Activated T-helper 2 cell treated with anti-CD3 and anti-CD28 coated beads, Interferon-gamma antibody, Interleukin-2, Interleukin-4, amounts not matched to agents 10 μg/mL and 5 μg/mL and 100 μg/mL, durations not matched to agents 14 hours and 24 hours and 36 hours (primary cell): ENCODE data around the gene CH25H. TPM values are rescaled to one million over a fixed set of nuclear protein-coding genes. Genes with fewer than 3 reads are reported as not detected.
"Not testable (repeated sequence)": the region's sequence is repeated elsewhere in the genome, so short reads cannot be mapped to it uniquely, and the experiment has no call there.

Experiments
- DNase-seq: peaks from one replicate; pipeline ENCODE4 v3.0.0; 2021; ENCODE audit warnings: low spot score
- H3K27ac Mint-ChIP-seq: one replicate; pipeline ENCODE4 v1.8.0; 2021; ENCODE audit warnings: mixed read lengths
- H3K27me3 Mint-ChIP-seq: one replicate; pipeline ENCODE4 v1.8.0; 2021; ENCODE audit warnings: low read depth, mixed read lengths
- H3K36me3 Mint-ChIP-seq: one replicate; pipeline ENCODE4 v1.8.0; 2021; ENCODE audit warnings: low read depth, mixed read lengths
- H3K4me1 Mint-ChIP-seq: one replicate; pipeline ENCODE4 v1.8.0; 2021; ENCODE audit warnings: low read depth, mixed read lengths
- H3K4me3 Mint-ChIP-seq: one replicate; pipeline ENCODE4 v1.8.0; 2021; ENCODE audit warnings: low read depth, mild to moderate bottlenecking, moderate library complexity, mixed read lengths
- H3K9me3 Mint-ChIP-seq: one replicate; pipeline ENCODE4 v1.8.0; 2021; ENCODE audit warnings: mixed read lengths
- intact Hi-C: fragments of 100-400 bp; cut with micrococcal nuclease; formaldehyde crosslinking; loops from one replicate; pipeline ENCODE4 v1.15.1; 2023
- total RNA-seq: library from RNA; stranded (reverse); gene quantifications from 2 replicates; pipeline ENCODE4 v1.2.3, GENCODE V29; 2022

CH25H gene
- total RNA-seq, 1 donor from 2014 or later: not detected

DNA sequence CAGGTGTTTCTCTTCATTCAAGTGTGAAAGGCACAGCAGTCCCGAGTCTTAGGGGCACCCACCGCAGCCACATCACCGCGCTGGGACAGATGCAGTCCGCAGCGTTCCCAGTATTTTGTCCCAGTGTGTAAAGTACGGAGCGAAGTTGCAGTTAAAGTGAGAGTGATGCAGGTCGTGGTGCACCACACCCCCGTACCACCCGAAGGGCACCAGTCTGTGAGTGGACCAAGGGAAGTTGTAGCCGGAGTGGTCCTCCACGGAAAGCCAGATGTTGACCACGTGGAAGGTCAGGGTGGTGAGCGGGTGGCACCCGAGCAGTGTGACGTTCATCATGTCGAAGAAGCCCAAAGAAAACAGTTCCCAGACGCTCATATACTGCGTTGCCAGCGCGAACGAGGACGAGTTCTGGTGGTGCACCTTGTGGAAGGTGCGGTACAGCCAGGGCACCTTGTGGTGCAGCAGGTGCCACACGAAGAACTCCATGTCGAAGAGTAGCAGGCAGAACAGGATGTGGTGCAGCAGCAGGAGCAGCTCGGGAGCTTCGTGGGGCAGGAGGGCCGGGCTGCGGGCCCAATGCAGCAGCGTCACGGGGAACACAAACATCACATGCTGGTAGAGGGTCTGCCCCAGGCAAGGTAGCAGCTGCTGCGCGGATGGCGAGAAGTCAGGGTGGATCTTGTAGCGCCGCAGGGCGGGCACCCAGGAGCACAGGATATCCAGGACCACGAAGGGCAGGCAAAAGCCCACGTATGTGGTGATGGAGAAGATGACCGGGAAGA lies 526 bp downstream of the CH25H start:
- DNase-seq: peak; percentile 14
- Mint-ChIP-seq H3K27ac (no peak overlapping the region), H3K4me3 (peak overlapping the region; percentile 75), H3K9me3 (no peaks in the 10 kb centered on the region), H3K36me3 (no peaks in the 10 kb centered on the region), H3K4me1 (peaks cover 14% of the 10 kb centered on the region), H3K27me3 (peaks cover 48% of the 10 kb centered on the region)
- intact Hi-C loops: loop anchor here (5.0 kb wide), 2 partner anchors 44 to 124 kb away; no protein-coding TSS in a partner anchor

DNA sequence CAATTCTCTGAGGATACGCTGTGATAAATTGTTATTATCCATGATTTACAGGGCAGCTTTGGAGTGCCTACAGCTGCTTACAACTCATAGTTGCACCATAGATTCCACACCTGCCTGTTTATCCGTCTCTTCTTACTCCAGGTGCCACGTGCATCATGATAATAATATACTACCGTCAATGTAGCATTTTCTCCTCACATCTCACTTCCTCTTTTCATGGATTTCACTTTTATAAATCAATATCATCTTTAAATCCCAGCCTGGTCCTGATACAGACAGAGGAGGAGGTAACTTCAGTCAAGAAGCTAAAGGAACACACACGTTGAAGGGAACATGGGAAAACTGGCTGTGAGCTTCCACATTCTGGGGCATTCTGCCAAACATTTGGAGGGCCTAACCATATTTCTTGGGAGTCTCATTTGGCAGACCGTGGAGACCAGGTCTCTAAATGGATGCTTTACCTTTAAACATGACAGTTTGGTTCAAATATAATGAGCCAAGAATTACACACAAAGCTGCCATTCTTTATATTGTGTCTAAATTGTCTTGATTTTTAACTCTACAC lies 2.4 kb downstream of the CH25H start:
- intact Hi-C loops: loop anchor here (5.0 kb wide), 2 partner anchors 42 to 122 kb away; no protein-coding TSS in a partner anchor
- Mint-ChIP-seq H3K27me3 (peaks cover 47% of the 10 kb centered on the region), H3K4me1 (peaks cover 14% of the 10 kb centered on the region), H3K27ac (no peak overlapping the region), H3K36me3 (no peaks in the 10 kb centered on the region), H3K4me3 (no peak overlapping the region), H3K9me3 (no peaks in the 10 kb centered on the region)
- no peak for DNase-seq

DNA sequence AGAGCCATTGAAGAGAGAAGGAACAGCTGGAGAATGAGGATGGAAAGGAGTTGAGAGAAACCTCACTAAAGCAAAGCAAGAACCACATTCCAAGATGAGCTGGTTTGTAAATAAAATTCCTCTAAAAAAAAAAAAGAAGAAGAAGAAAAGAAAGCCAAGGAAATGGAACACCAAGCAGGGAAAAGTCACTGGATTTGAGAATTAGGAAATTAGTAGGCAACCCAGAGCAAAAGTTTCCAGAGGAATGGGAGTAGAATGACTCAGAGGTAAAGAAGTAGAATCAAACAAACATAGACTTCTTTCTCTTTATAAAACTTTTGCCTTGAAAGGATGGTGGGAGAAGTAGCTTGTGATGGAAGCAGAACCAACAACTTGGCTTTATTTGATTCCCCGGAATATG lies 3.9 kb downstream of the CH25H start:
- Mint-ChIP-seq H3K36me3 (no peaks in the 10 kb centered on the region), H3K4me1 (peaks cover 14% of the 10 kb centered on the region), H3K4me3 (no peak overlapping the region)

DNA sequence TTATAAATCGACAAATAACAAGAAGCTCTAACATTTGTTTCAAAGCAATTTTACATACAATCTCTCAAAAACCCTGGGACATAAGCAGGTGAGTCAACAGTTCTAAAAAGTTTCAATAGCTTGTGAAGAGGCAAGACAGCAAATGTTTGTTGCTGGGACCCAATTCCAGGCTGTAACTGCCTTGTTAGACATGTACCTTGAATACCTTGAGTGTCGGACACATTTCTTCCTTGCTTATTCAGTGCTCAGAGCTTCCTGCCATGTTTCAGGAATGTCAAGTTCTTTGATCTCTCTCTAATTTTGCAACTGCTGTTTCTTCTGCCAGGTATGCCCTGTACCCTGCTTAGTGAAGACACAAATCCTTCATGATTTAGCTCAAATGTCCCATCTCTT lies 5.1 kb downstream of the CH25H start:
- no peaks in the 10 kb centered on the region for H3K9me3 Mint-ChIP-seq
- H3K4me3 Mint-ChIP-seq: no peak overlapping the region
- no peak for DNase-seq
- intact Hi-C loops: no loop called here
- H3K27ac Mint-ChIP-seq: no peak overlapping the region
- H3K36me3 Mint-ChIP-seq: no peaks in the 10 kb centered on the region
- peaks cover 8% of the 10 kb centered on the region for H3K4me1 Mint-ChIP-seq
- H3K27me3 Mint-ChIP-seq: peaks cover 41% of the 10 kb centered on the region

More for the DNA sequence above, 3.9 kb downstream of the CH25H start:
- Mint-ChIP-seq H3K27me3 (peaks cover 43% of the 10 kb centered on the region), H3K27ac (no peak overlapping the region), H3K9me3 (no peaks in the 10 kb centered on the region)
- intact Hi-C loops: no loop called here
- DNase-seq: no peak

DNA sequence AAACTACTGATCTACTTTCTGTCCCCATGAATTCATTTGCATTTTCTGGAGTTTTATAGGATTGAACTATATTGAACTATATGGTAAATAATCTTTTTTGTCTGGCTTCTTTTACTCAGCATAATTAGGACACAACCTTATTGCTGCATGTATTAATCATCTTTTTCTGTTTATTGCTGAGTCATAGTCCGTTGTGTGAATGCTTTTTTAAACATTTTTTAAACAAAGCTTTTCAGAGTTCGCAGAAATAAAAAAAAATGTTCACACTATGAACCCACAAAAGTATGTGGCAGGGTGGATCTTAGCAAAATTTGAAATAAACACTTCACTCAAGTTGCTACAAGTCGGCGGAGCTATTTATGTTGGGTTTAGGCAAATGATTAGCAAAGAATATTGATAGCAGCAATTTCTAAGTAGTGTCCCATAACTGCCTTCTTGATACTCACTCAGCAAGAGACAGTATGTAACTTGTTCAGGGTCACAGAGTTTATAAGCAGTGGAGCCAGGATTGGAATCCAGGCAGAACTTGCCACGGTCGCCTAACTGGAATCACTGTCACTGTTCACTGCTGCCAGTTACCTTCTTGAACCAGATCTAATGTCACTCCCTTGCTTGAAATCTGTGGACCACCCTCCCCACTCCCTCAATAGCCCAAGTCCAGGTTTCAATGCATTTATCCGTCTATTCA lies 5.6 kb downstream of the CH25H start:
- H3K27ac Mint-ChIP-seq: no peak overlapping the region

DNA sequence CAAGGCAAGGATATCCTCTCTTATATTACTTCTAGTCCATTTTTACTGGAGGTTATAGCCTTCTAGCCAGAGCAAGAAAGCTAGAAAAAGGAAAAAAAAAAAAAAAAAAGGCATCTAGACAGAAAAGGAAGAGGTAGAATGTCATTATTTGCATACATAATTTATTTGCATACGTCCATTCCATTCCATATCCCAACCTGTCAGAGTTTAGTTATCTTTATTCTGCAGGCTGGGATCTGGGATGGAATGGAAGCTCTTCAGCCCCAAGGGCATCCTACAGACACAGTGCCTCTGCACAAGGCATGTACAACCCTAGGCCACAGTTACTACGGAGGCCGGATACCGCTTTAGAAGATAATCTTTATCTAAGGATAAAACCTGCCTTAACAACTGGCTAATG lies 9.6 kb downstream of the CH25H start:
- H3K9me3 Mint-ChIP-seq: no peaks in the 10 kb centered on the region
- intact Hi-C loops: no loop called here
- no peaks in the 10 kb centered on the region for H3K36me3 Mint-ChIP-seq
- no peak overlapping the region for H3K4me3 Mint-ChIP-seq
- no peak overlapping the region for H3K27ac Mint-ChIP-seq
- H3K4me1 Mint-ChIP-seq: peaks cover 5% of the 10 kb centered on the region
- DNase-seq: no peak
- peaks cover 31% of the 10 kb centered on the region for H3K27me3 Mint-ChIP-seq

More for the DNA sequence above, 5.6 kb downstream of the CH25H start:
- intact Hi-C loops: no loop called here
- Mint-ChIP-seq H3K27me3 (peaks cover 37% of the 10 kb centered on the region), H3K36me3 (no peaks in the 10 kb centered on the region), H3K4me1 (peaks cover 3% of the 10 kb centered on the region), H3K4me3 (no peak overlapping the region), H3K9me3 (no peaks in the 10 kb centered on the region)
- no peak for DNase-seq

DNA sequence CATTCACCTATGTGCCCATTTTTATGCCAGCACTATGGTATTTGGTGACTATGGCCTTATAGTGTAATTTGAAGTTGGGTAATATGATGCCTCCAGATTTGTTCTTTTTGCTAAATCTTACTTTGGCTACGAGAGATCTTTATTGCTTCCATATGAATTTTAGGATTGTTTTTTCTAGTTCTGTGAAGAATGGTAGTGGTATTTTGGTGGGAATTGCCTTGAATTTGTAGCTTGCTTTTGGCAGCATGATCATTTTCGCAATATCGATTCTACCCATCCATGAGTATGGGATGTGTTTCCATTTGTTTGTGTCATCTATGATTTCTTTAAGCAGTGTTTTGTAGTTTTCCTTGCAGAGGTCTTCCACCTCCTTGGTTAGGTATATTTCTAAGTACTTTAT lies 15.8 kb downstream of the CH25H start:
- DNase-seq, intact Hi-C loops, H3K36me3 Mint-ChIP-seq, H3K4me3 Mint-ChIP-seq, H3K9me3 Mint-ChIP-seq, H3K4me1 Mint-ChIP-seq, H3K27ac Mint-ChIP-seq: not testable (repeated sequence)
- peaks cover 21% of the 10 kb centered on the region for H3K27me3 Mint-ChIP-seq

DNA sequence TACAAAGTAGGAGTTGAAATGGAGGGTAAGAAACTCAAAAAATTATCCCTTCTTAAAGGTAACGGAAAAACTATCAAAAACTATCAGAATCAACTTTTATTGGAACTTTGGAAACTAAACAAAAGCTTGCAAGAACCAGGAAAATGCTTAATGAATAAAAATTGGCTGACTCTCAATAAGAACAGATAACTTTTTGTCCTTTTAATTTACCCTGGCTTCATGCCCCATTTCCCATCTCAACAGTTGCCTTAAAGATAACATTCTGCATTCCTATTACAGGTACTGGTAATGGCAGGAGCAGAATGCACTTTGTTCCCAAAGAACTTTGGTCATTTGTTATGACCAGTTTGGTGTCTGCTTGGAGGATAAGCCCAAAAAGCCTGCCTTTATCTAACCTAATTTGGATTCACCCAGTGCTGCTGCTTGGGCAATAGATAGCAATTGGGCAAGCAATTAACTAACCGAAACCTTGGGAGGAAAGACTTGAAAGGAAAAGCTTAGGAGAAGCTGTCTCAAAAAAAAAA lies 17.8 kb downstream of the CH25H start:
- H3K4me3 Mint-ChIP-seq: no peak overlapping the region
- H3K27me3 Mint-ChIP-seq: peaks cover 25% of the 10 kb centered on the region
- H3K36me3 Mint-ChIP-seq: no peaks in the 10 kb centered on the region

DNA sequence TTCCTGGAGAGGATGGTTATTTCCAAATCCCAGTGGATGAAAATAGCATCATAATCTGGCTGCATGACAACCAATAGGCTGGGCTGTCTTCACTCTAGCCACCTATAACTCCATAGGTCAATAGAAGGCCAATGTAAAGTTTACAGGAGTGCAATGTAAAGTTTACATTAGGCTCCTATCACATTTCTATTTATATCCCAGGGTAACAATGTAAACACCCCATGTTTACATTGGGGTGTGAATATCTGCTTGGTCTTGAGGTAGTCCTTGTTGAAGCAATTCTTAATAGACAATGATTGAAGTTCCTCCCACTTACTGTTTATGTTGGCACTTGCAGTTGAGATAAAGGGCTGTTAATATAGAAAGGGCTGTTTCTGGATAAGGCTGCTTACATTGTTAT lies 21.5 kb downstream of the CH25H start:
- Mint-ChIP-seq H3K27ac (no peak overlapping the region), H3K9me3 (no peaks in the 10 kb centered on the region), H3K4me1 (no peaks in the 10 kb centered on the region), H3K4me3 (no peak overlapping the region), H3K36me3 (no peaks in the 10 kb centered on the region), H3K27me3 (peaks cover 27% of the 10 kb centered on the region)
- no peak for DNase-seq
- intact Hi-C loops: no loop called here

More for the DNA sequence above, 17.8 kb downstream of the CH25H start:
- no peaks in the 10 kb centered on the region for H3K9me3 Mint-ChIP-seq
- no peak for DNase-seq
- peaks cover 5% of the 10 kb centered on the region for H3K4me1 Mint-ChIP-seq
- no peak overlapping the region for H3K27ac Mint-ChIP-seq
- intact Hi-C loops: no loop called here

DNA sequence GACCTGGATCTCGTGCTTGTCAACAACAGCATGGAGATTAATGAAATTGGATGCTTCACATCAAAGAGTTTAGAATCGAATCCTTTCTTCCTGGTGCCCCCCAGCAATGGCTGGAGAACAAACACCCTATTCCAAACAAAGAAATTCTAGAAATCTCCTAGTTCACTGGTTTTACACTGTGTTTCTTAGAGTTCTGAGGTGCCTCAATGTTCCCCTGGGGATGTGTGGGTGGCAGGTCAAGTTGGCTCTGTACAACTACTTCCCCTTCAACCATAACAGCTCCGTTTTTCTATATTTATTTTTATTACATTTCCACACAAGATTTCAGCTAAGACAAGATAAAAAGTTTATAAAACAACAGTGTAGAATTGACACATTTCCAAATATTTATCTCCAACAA lies 22.5 kb downstream of the CH25H start:
- Mint-ChIP-seq H3K27me3 (peaks cover 25% of the 10 kb centered on the region), H3K36me3 (no peaks in the 10 kb centered on the region), H3K4me3 (no peak overlapping the region), H3K27ac (no peak overlapping the region), H3K9me3 (no peaks in the 10 kb centered on the region), H3K4me1 (no peaks in the 10 kb centered on the region)
- no peak for DNase-seq
- intact Hi-C loops: no loop called here

DNA sequence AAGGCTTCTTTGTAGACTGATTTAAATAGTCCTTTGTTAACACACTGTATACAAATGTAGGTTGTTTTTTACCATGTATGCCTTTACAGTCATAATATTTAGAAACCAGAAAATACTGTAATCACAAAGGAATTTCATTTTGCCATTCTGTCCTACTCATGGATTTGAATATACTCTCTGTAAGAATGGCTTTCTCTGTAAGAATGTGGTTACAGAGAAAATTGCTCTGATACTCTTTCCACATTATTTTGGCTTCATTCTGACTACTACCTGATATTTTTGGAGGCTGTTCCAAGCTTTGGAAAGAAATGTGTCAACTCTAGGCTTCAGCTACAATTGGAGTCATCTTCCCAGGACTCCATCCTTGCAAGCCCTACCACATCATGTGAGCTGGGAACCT lies 23.5 kb downstream of the CH25H start:
- H3K36me3 Mint-ChIP-seq: no peaks in the 10 kb centered on the region
- no peaks in the 10 kb centered on the region for H3K4me1 Mint-ChIP-seq
- intact Hi-C loops: no loop called here
- DNase-seq: no peak
- H3K27ac Mint-ChIP-seq: no peak overlapping the region
- peaks cover 25% of the 10 kb centered on the region for H3K27me3 Mint-ChIP-seq
- H3K9me3 Mint-ChIP-seq: no peaks in the 10 kb centered on the region
- no peak overlapping the region for H3K4me3 Mint-ChIP-seq

DNA sequence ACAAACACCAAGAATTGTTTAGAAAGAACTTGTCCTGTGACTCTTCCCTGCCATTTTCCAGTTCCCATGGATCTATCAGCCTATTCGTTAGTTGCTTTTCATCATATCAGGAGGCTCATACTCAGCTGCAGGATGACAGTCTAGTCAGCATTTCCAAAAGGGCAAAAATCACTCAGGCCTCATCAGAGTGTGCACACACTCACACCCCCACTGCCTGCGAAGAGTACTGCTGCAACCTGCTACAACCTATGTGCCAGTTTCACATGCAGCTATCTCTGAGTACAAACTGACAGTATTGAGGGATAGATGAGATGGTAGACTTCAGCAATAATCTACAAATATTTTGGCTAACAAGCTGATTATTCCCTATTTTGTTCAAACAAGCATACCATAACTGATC lies 24.2 kb downstream of the CH25H start:
- intact Hi-C loops: no loop called here
- H3K4me1 Mint-ChIP-seq: no peaks in the 10 kb centered on the region
- no peak for DNase-seq
- H3K9me3 Mint-ChIP-seq: no peaks in the 10 kb centered on the region
- H3K4me3 Mint-ChIP-seq: no peak overlapping the region
- peaks cover 25% of the 10 kb centered on the region for H3K27me3 Mint-ChIP-seq
- H3K36me3 Mint-ChIP-seq: no peaks in the 10 kb centered on the region
- H3K27ac Mint-ChIP-seq: no peak overlapping the region

DNA sequence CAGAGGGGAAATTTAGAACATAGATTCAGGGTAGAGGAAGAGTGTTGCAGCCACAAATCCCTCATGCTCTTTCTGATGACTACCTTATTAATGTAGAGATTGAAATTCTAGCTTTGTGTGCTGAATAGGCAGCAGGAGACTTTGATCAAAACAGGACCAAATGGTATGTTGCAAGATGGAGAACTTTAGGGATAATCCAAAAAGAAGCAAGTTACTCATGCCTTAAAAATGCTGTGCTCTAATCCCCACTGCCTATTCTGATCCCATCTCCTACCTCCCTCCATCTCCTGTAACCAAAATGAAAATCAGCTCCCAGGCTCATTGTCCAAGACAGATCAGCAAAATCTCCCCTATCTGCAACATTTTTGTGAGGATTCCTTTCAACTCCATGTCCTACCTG lies 31.3 kb downstream of the CH25H start:
- Mint-ChIP-seq H3K4me3 (no peak overlapping the region), H3K36me3 (no peaks in the 10 kb centered on the region), H3K9me3 (no peaks in the 10 kb centered on the region), H3K4me1 (peaks cover 2% of the 10 kb centered on the region), H3K27me3 (peaks cover 37% of the 10 kb centered on the region), H3K27ac (no peak overlapping the region)
- no peak for DNase-seq
- intact Hi-C loops: no loop called here
